Measurements from ENCODE around the gene CDC42BPG.

Gene CDC42BPG

DNA sequence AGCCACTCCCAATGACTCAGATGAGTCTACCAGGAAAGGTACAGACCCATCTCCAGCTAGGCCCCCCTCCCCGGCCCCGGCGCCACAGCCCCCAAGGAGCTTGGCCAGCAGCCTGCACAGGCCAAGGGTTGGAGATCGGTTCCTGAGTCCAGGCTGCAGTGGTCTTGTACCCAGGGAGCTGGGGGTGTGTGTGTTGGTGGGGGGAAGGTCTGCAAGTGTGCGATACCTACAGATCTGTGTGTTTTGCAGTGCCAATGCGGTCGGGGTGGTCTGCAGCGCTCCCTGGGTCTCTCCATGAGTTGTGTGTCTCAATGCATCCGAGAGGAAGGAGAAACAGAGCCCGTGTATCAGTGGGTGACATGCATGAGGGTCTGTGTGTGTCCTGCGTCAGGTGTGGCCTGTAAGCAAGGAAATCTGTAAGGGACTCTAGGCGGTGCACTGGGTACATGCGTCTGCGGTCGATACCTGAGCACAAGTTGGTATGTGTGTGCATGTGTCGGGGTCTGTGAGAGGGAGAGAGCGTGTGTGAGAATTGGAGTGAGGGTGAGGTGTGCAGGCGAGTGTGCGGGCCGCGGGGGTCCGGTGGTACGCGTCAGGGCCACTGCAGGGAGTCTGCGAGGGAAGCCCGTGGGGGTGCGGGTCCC, 645 bp downstream of the CDC42BPG start:
- peak in 1 of 2 donors; percentile 25 for DNase-seq

DNA sequence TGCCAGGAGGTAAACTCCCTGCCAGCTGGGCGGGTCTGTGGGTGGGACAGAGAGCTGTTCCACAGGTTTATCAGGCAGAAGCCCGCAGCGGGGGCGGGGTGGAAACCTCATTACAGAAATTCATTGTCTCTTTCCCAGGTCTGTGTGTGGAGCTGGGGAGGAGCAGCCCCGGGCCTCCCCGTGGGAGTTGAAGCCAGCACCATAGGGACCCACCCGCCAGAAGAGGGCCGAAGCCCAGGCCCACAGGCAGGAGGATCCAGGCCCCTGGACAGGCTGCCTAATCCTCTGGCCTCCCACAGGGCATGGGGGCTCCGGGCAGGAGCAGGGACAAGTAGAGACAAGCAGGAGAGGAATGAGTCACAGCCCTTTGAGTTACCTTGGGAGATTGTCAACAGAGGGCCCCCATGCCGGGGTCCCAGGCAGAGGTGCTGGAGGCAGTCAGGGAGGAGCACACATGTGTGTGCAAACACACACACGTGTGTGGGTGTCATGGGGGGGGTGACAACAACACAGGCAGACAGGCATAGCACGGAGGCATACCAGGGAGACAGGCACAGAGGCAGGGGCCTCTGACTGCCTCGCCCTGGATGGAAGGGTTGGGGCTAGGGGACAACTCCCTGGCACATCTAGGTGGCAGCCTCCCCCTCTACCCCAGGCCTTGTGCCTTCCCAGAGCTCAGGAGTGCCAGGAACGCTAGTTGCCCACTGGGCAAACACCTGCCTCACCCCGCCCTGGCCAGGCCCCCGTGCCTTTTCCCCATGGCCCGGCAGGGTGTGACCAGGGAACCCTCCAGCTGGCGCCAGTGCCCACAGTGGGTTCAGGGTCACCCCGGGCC, 1.4 kb downstream of the CDC42BPG start:
- peak overlapping the region; percentile 88 for H4K12ac ChIP-seq (ENCODE audit: low read depth, low read length)
- H2BK120ac ChIP-seq (ENCODE audit: insufficient read depth, low read length, poor library complexity): peak overlapping the region; percentile 98
- H3K9me3 ChIP-seq (ENCODE audit: insufficient read depth, low read depth, low read length): peaks cover 6% of the 10 kb centered on the region
- peak overlapping the region; percentile 98 for H4K8ac ChIP-seq (ENCODE audit: low read depth, low read length)
- H4K91ac ChIP-seq (ENCODE audit: low read depth, low read length): peak overlapping the region; percentile 88
- H3K27ac ChIP-seq (ENCODE audit: low read depth, low read length): peak overlapping the region; percentile 98
- peak overlapping the region; percentile 95 for H2BK12ac ChIP-seq (ENCODE audit: low read length)
- peak overlapping the region; percentile 99 for H2BK5ac ChIP-seq (ENCODE audit: low read depth, low read length, poor library complexity)
- H2AFZ ChIP-seq (ENCODE audit: insufficient read depth, low read length, poor library complexity): peak overlapping the region; percentile 53
- H2AK5ac ChIP-seq (ENCODE audit: low read length): peak overlapping the region; percentile 97
- H3K14ac ChIP-seq (ENCODE audit: low read length): peak overlapping the region; percentile 98
- peaks cover 18 to 28% of the 10 kb centered on the region in 2 experiments for H3K4me1 ChIP-seq (ENCODE audit: control insufficient read depth in 1 of 2, insufficient read depth in 2 of 2, low read length in 2 of 2)
- H3K79me1 ChIP-seq (ENCODE audit: low read length): peaks cover 38% of the 10 kb centered on the region
- peak; percentile 90 to 94 for DNase-seq
- peak overlapping the region; percentile 22 for H3K9ac ChIP-seq (ENCODE audit: low read length)
- H3K36me3 ChIP-seq (ENCODE audit: control insufficient read depth in 1 of 2, insufficient read depth in 2 of 2, low read length in 2 of 2): peaks cover 28% of the 10 kb centered on the region in 2 experiments
- WGBS (ENCODE audit: extremely low coverage, insufficient coverage, insufficient read length): no CpG with 5 or more reads among the region's 19 CpGs
- peak overlapping the region; percentile 85 for H3K4me3 ChIP-seq (ENCODE audit: low read depth, low read length)
- H3K23ac ChIP-seq (ENCODE audit: low read length): no peak overlapping the region
- peak overlapping the region; percentile 98 for H3K18ac ChIP-seq (ENCODE audit: low read length)
- peak overlapping the region; percentile 96 for H3K4ac ChIP-seq (ENCODE audit: low read depth, low read length)
- no peaks in the 10 kb centered on the region for H3K27me3 ChIP-seq (ENCODE audit: insufficient read depth, low read length)
- peak overlapping the region; percentile 70 for H3K4me2 ChIP-seq (ENCODE audit: low read length)
- H3K79me2 ChIP-seq (ENCODE audit: control insufficient read depth, insufficient read depth, low read length, poor library complexity): peaks cover 21% of the 10 kb centered on the region

More for the DNA sequence above, 645 bp downstream of the CDC42BPG start:
- H2BK12ac ChIP-seq (ENCODE audit: low read length): peak overlapping the region; percentile 95
- H2BK5ac ChIP-seq (ENCODE audit: low read depth, low read length, poor library complexity): peak overlapping the region; percentile 99
- H2BK120ac ChIP-seq (ENCODE audit: insufficient read depth, low read length, poor library complexity): peak overlapping the region; percentile 98
- peak overlapping the region; percentile 88 for H4K91ac ChIP-seq (ENCODE audit: low read depth, low read length)
- peak overlapping the region; percentile 53 for H3K9ac ChIP-seq (ENCODE audit: low read length)
- H4K8ac ChIP-seq (ENCODE audit: low read depth, low read length): peak overlapping the region; percentile 98
- H2AK5ac ChIP-seq (ENCODE audit: low read length): peak overlapping the region; percentile 87
- H3K23ac ChIP-seq (ENCODE audit: low read length): no peak overlapping the region
- H3K79me2 ChIP-seq (ENCODE audit: control insufficient read depth, insufficient read depth, low read length, poor library complexity): peaks cover 21% of the 10 kb centered on the region
- peak overlapping the region; percentile 98 for H3K14ac ChIP-seq (ENCODE audit: low read length)
- peak overlapping the region; percentile 84 for H4K12ac ChIP-seq (ENCODE audit: low read depth, low read length)
- peaks cover 18 to 28% of the 10 kb centered on the region in 2 experiments for H3K4me1 ChIP-seq (ENCODE audit: control insufficient read depth in 1 of 2, insufficient read depth in 2 of 2, low read length in 2 of 2)
- peaks cover 38% of the 10 kb centered on the region for H3K79me1 ChIP-seq (ENCODE audit: low read length)
- H3K4me2 ChIP-seq (ENCODE audit: low read length): peak overlapping the region; percentile 70
- H3K27ac ChIP-seq (ENCODE audit: low read depth, low read length): peak overlapping the region; percentile 98
- peak overlapping the region; percentile 95 for H3K4ac ChIP-seq (ENCODE audit: low read depth, low read length)
- H3K9me3 ChIP-seq (ENCODE audit: insufficient read depth, low read depth, low read length): peaks cover 6% of the 10 kb centered on the region
- no peaks in the 10 kb centered on the region for H3K27me3 ChIP-seq (ENCODE audit: insufficient read depth, low read length)
- H3K18ac ChIP-seq (ENCODE audit: low read length): peak overlapping the region; percentile 94
- peak overlapping the region; percentile 77 for H2AFZ ChIP-seq (ENCODE audit: insufficient read depth, low read length, poor library complexity)
- peak overlapping the region; percentile 85 for H3K4me3 ChIP-seq (ENCODE audit: low read depth, low read length)
- peaks cover 21% of the 10 kb centered on the region in 2 experiments for H3K36me3 ChIP-seq (ENCODE audit: control insufficient read depth in 1 of 2, insufficient read depth in 2 of 2, low read length in 2 of 2)
- no CpG with 5 or more reads among the region's 27 CpGs for WGBS (ENCODE audit: extremely low coverage, insufficient coverage, insufficient read length)

DNA sequence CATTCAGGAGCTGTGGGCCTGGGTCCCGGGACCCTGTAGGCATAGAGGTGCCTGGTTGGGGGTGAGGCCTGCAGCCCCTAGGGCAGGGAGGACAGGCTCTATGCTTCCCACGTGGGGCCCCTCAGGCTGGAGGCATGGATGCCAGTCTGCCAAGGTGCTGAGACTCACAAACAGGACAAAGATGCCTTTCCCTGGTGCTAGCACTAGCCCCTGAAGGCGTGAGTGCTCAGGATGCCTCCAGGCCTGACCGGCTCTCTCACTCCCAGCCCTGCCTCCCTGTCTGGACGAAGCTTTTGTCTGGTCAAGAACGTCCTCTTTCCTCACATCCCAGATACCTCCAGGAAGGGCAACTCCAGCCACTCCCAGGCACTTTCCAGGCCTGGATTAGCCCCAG, 2.1 kb downstream of the CDC42BPG start:
- Histone ChIP-seq H3K79me1 (ENCODE audit: low read length) (peaks cover 38% of the 10 kb centered on the region), H3K27me3 (ENCODE audit: insufficient read depth, low read length) (no peaks in the 10 kb centered on the region), H3K4me3 (ENCODE audit: low read depth, low read length) (no peak overlapping the region), H3K79me2 (ENCODE audit: control insufficient read depth, insufficient read depth, low read length, poor library complexity) (peaks cover 21% of the 10 kb centered on the region), H3K23ac (ENCODE audit: low read length) (no peak overlapping the region), H2BK5ac (ENCODE audit: low read depth, low read length, poor library complexity) (peak overlapping the region; percentile 99), H2BK12ac (ENCODE audit: low read length) (peak overlapping the region; percentile 86), H3K4ac (ENCODE audit: low read depth, low read length) (peak overlapping the region; percentile 96), H2BK120ac (ENCODE audit: insufficient read depth, low read length, poor library complexity) (peak overlapping the region; percentile 98), H2AK5ac (ENCODE audit: low read length) (peak overlapping the region; percentile 97), H3K4me1 (ENCODE audit: control insufficient read depth in 1 of 2, insufficient read depth in 2 of 2, low read length in 2 of 2) (peaks cover 18 to 28% of the 10 kb centered on the region in 2 experiments), H3K27ac (ENCODE audit: low read depth, low read length) (peak overlapping the region; percentile 98), H3K18ac (ENCODE audit: low read length) (peak overlapping the region; percentile 98), H3K36me3 (ENCODE audit: control insufficient read depth in 1 of 2, insufficient read depth in 2 of 2, low read length in 2 of 2) (peaks cover 34 to 35% of the 10 kb centered on the region in 2 experiments), H3K9ac (ENCODE audit: low read length) (no peak overlapping the region), H3K9me3 (ENCODE audit: insufficient read depth, low read depth, low read length) (peaks cover 6% of the 10 kb centered on the region), H3K14ac (ENCODE audit: low read length) (peak overlapping the region; percentile 98), H3K4me2 (ENCODE audit: low read length) (peak overlapping the region; percentile 70), H2AFZ (ENCODE audit: insufficient read depth, low read length, poor library complexity) (peak overlapping the region; percentile 53), H4K12ac (ENCODE audit: low read depth, low read length) (peak overlapping the region; percentile 88), H4K8ac (ENCODE audit: low read depth, low read length) (peak overlapping the region; percentile 98), H4K91ac (ENCODE audit: low read depth, low read length) (peak overlapping the region; percentile 88)
- no CpG with 5 or more reads among the region's 6 CpGs for WGBS (ENCODE audit: extremely low coverage, insufficient coverage, insufficient read length)
- DNase-seq: peak; percentile 93

- peak overlapping the region; percentile 39 for H3K9ac ChIP-seq (ENCODE audit: low read length)
- H2AK5ac ChIP-seq (ENCODE audit: low read length): peak overlapping the region; percentile 97
- peak overlapping the region; percentile 70 for H3K4me2 ChIP-seq (ENCODE audit: low read length)
- peak overlapping the region; percentile 98 for H4K8ac ChIP-seq (ENCODE audit: low read depth, low read length)
- H3K9me3 ChIP-seq (ENCODE audit: insufficient read depth, low read depth, low read length): peaks cover 6% of the 10 kb centered on the region
- H3K14ac ChIP-seq (ENCODE audit: low read length): peak overlapping the region; percentile 98
- peak overlapping the region; percentile 99 for H2BK5ac ChIP-seq (ENCODE audit: low read depth, low read length, poor library complexity)
- peak; percentile 70 to 72 for DNase-seq
- no peaks in the 10 kb centered on the region for H3K27me3 ChIP-seq (ENCODE audit: insufficient read depth, low read length)
- no peak overlapping the region for H3K4me3 ChIP-seq (ENCODE audit: low read depth, low read length)
- H4K91ac ChIP-seq (ENCODE audit: low read depth, low read length): peak overlapping the region; percentile 88
- H3K79me2 ChIP-seq (ENCODE audit: control insufficient read depth, insufficient read depth, low read length, poor library complexity): peaks cover 21% of the 10 kb centered on the region
- H3K23ac ChIP-seq (ENCODE audit: low read length): no peak overlapping the region
- peak overlapping the region; percentile 98 for H3K18ac ChIP-seq (ENCODE audit: low read length)
- H2AFZ ChIP-seq (ENCODE audit: insufficient read depth, low read length, poor library complexity): peak overlapping the region; percentile 53
- WGBS (ENCODE audit: extremely low coverage, insufficient coverage, insufficient read length): no CpG with 5 or more reads among the region's 15 CpGs
- H3K4me1 ChIP-seq (ENCODE audit: control insufficient read depth in 1 of 2, insufficient read depth in 2 of 2, low read length in 2 of 2): peaks cover 18 to 28% of the 10 kb centered on the region in 2 experiments
- H3K27ac ChIP-seq (ENCODE audit: low read depth, low read length): peak overlapping the region; percentile 98
- peak overlapping the region; percentile 96 for H3K4ac ChIP-seq (ENCODE audit: low read depth, low read length)
- H2BK12ac ChIP-seq (ENCODE audit: low read length): peak overlapping the region; percentile 86
- peak overlapping the region; percentile 98 for H2BK120ac ChIP-seq (ENCODE audit: insufficient read depth, low read length, poor library complexity)
- peaks cover 40% of the 10 kb centered on the region in 2 experiments for H3K36me3 ChIP-seq (ENCODE audit: control insufficient read depth in 1 of 2, insufficient read depth in 2 of 2, low read length in 2 of 2)
- H3K79me1 ChIP-seq (ENCODE audit: low read length): peaks cover 36% of the 10 kb centered on the region
- H4K12ac ChIP-seq (ENCODE audit: low read depth, low read length): peak overlapping the region; percentile 88
Measured at GRCh38 chr11:64841592-64842365, 2.7 kb downstream of the CDC42BPG start.
